Subcutaneous abdominal adipose tissue (tissue), 5 donors: Measurements from ENCODE around the gene TSPAN4.

Experiments
- H3K27ac ChIP-seq: one replicate; pipeline ENCODE4 v1.7.0; 2013; ENCODE audit warnings: low read depth, mild to moderate bottlenecking, inconsistent platforms, low read length, moderate library complexity
- H3K27me3 ChIP-seq, 5 donors: one replicate each; pipeline ENCODE4 v1.7.0; 2013; ENCODE audit warnings: low read length in 5 of 5, inconsistent platforms in 1 of 5; ENCODE audit not compliant: control insufficient read depth in 5 of 5, insufficient read depth in 4 of 5
- H3K36me3 ChIP-seq, 5 donors: one replicate each; pipeline ENCODE4 v1.7.0; 2013; ENCODE audit warnings: low read length in 5 of 5; ENCODE audit not compliant: control insufficient read depth in 5 of 5, insufficient read depth in 5 of 5
- H3K4me1 ChIP-seq, 5 donors: one replicate each; pipeline ENCODE4 v1.7.0; 2013; ENCODE audit warnings: low read length in 5 of 5, mild to moderate bottlenecking in 3 of 5, moderate library complexity in 1 of 5; ENCODE audit not compliant: control insufficient read depth in 5 of 5, insufficient read depth in 5 of 5
- H3K4me3 ChIP-seq, 5 donors: one replicate each; pipeline ENCODE4 v1.7.0; 2013; ENCODE audit warnings: low read length in 5 of 5, low read depth in 1 of 5
- H3K9ac ChIP-seq, 5 donors: one replicate each; pipeline ENCODE4 v1.7.0; 2013; ENCODE audit warnings: low read length in 5 of 5, mild to moderate bottlenecking in 4 of 5, moderate library complexity in 3 of 5
- H3K9me3 ChIP-seq, 5 donors: one replicate each; pipeline ENCODE4 v1.7.0; 2013; ENCODE audit warnings: low read length in 5 of 5; ENCODE audit not compliant: control insufficient read depth in 5 of 5
- donor health status: healthy.
- donor health status: healthy.
- donor health status: healthy.
- donor health status: healthy.
- donor health status: healthy.

TSPAN4 gene

GRCh38 chr11:864898-865297 is 22.2 kb downstream of the TSPAN4 start:
- Histone ChIP-seq H3K27ac (no peak overlapping the region), H3K9ac (no peak overlapping the region), H3K36me3 (peaks cover 0 to 81% (median 58%) of the 10 kb centered on the region in 5 donors), H3K27me3 (no peaks in the 10 kb centered on the region), H3K9me3 (no peaks in the 10 kb centered on the region), H3K4me1 (peaks cover 0 to 14% (median 8%) of the 10 kb centered on the region in 5 donors), H3K4me3 (no peak overlapping the region)

- no peaks in the 10 kb centered on the region for H3K9me3 ChIP-seq
- peaks cover 0 to 6% (median 4%) of the 10 kb centered on the region in 5 donors for H3K4me1 ChIP-seq
Measured at GRCh38 chr11:865462-866430, 23.1 kb downstream of the TSPAN4 start.

GRCh38 chr11:866481-866880 is 23.8 kb downstream of the TSPAN4 start:
- peaks cover 0 to 78% (median 58%) of the 10 kb centered on the region in 5 donors for H3K36me3 ChIP-seq
- H3K4me3 ChIP-seq: no peak overlapping the region
- no peaks in the 10 kb centered on the region for H3K27me3 ChIP-seq
- H3K9ac ChIP-seq: no peak overlapping the region
- no peak overlapping the region for H3K27ac ChIP-seq
- peaks cover 0 to 6% (median 4%) of the 10 kb centered on the region in 5 donors for H3K4me1 ChIP-seq
- H3K9me3 ChIP-seq: no peaks in the 10 kb centered on the region

More at GRCh38 chr11:865462-866430, 23.1 kb downstream of the TSPAN4 start:
- no peak overlapping the region for H3K27ac ChIP-seq
- H3K27me3 ChIP-seq: no peaks in the 10 kb centered on the region
- peaks cover 0 to 81% (median 58%) of the 10 kb centered on the region in 5 donors for H3K36me3 ChIP-seq
- no peak overlapping the region for H3K9ac ChIP-seq
- H3K4me3 ChIP-seq: no peak overlapping the region

GRCh38 chr11:867856-868358 is 25.3 kb downstream of the TSPAN4 start:
- Histone ChIP-seq H3K4me3 (no peak overlapping the region), H3K9ac (no peak overlapping the region), H3K27ac (no peak overlapping the region), H3K9me3 (no peaks in the 10 kb centered on the region), H3K27me3 (no peaks in the 10 kb centered on the region), H3K36me3 (peaks cover 0 to 68% (median 51%) of the 10 kb centered on the region in 5 donors), H3K4me1 (no peaks in the 10 kb centered on the region)

GRCh38 chr11:868394-868793 is 25.7 kb downstream of the TSPAN4 start:
- Histone ChIP-seq H3K9ac (no peak overlapping the region), H3K4me1 (no peaks in the 10 kb centered on the region), H3K9me3 (no peaks in the 10 kb centered on the region), H3K27me3 (no peaks in the 10 kb centered on the region), H3K4me3 (no peak overlapping the region), H3K27ac (no peak overlapping the region), H3K36me3 (peaks cover 0 to 63% (median 47%) of the 10 kb centered on the region in 5 donors)

GRCh38 chr11:868802-869201 is 26.1 kb downstream of the TSPAN4 start:
- H3K4me3 ChIP-seq: no peak overlapping the region
- no peaks in the 10 kb centered on the region for H3K9me3 ChIP-seq
- H3K4me1 ChIP-seq: no peaks in the 10 kb centered on the region
- no peak overlapping the region for H3K9ac ChIP-seq
- no peak overlapping the region for H3K27ac ChIP-seq
- no peaks in the 10 kb centered on the region for H3K27me3 ChIP-seq
- H3K36me3 ChIP-seq: peaks cover 0 to 59% (median 43%) of the 10 kb centered on the region in 5 donors

GRCh38 chr11:869399-870126 is 26.9 kb downstream of the TSPAN4 start:
- peaks cover 0 to 1% (median 0%) of the 10 kb centered on the region in 5 donors for H3K4me1 ChIP-seq

GRCh38 chr11:870127-870413 is 27.4 kb downstream of the TSPAN4 start:
- no peak overlapping the region for H3K27ac ChIP-seq
- peaks cover 0 to 1% (median 0%) of the 10 kb centered on the region in 5 donors for H3K4me1 ChIP-seq
- peaks cover 0 to 55% (median 36%) of the 10 kb centered on the region in 5 donors for H3K36me3 ChIP-seq
- no peak overlapping the region for H3K9ac ChIP-seq
- no peak overlapping the region for H3K4me3 ChIP-seq
- H3K9me3 ChIP-seq: no peaks in the 10 kb centered on the region
- no peaks in the 10 kb centered on the region for H3K27me3 ChIP-seq

More at GRCh38 chr11:869399-870126, 26.9 kb downstream of the TSPAN4 start:
- Histone ChIP-seq H3K36me3 (peaks cover 0 to 56% (median 38%) of the 10 kb centered on the region in 5 donors), H3K27ac (no peak overlapping the region), H3K27me3 (no peaks in the 10 kb centered on the region), H3K9ac (no peak overlapping the region), H3K4me3 (no peak overlapping the region), H3K9me3 (no peaks in the 10 kb centered on the region)

GRCh38 chr11:870418-870817 is 27.8 kb downstream of the TSPAN4 start:
- Histone ChIP-seq H3K9ac (no peak overlapping the region), H3K9me3 (no peaks in the 10 kb centered on the region), H3K27ac (no peak overlapping the region), H3K4me1 (peaks cover 0 to 1% (median 0%) of the 10 kb centered on the region in 5 donors), H3K36me3 (peaks cover 0 to 55% (median 32%) of the 10 kb centered on the region in 5 donors), H3K27me3 (no peaks in the 10 kb centered on the region), H3K4me3 (no peak overlapping the region)

GRCh38 chr11:871472-871871 is 28.8 kb downstream of the TSPAN4 start:
- Histone ChIP-seq H3K27me3 (no peaks in the 10 kb centered on the region), H3K4me3 (no peak overlapping the region), H3K27ac (no peak overlapping the region), H3K36me3 (peaks cover 0 to 50% (median 24%) of the 10 kb centered on the region in 5 donors), H3K9me3 (no peaks in the 10 kb centered on the region), H3K4me1 (peaks cover 0 to 2% (median 0%) of the 10 kb centered on the region in 5 donors), H3K9ac (no peak overlapping the region)
